Stimulated activated CD4-positive, alpha-beta T cell treated with anti-CD3 and anti-CD28 coated beads, Interleukin-4, amount 100 ng/mL, for 1 hour (primary cell): ENCODE measurements around the gene CCNL2.
"Not testable (repeated sequence)": the region's sequence is repeated elsewhere in the genome, so short reads cannot be mapped to it uniquely, and the experiment has no call there.

ENCODE experiments used
- DNase-seq: peaks from one replicate; pipeline ENCODE4 v3.0.0-alpha.2; 2020

Gene CCNL2

GRCh38 chr1:1399187-1399871, at the start of gene CCNL2:
TSS of gene CCNL2 (minus strand) at chr1:1399335. CDS start at chr1:1399306, 29 bp downstream.
- peak; percentile 100 for DNase-seq

GRCh38 chr1:1446631-1447030, 47.5 kb upstream of the CCNL2 start:
- DNase-seq = not testable (repeated sequence)

GRCh38 chr1:1442069-1442770, 43.1 kb upstream of the CCNL2 start:
- DNase-seq = no peak

GRCh38 chr1:1441002-1441888, 42.1 kb upstream of the CCNL2 start:
- peak; percentile 67 for DNase-seq

GRCh38 chr1:1440262-1441001, 41.3 kb upstream of the CCNL2 start:
- DNase-seq = no peak

GRCh38 chr1:1439546-1440261, 40.6 kb upstream of the CCNL2 start:
- DNase-seq = no peak

GRCh38 chr1:1438531-1439381, 39.6 kb upstream of the CCNL2 start:
- DNase-seq = no peak

- DNase-seq = no peak
Observed at GRCh38 chr1:1437904-1438376, 38.8 kb upstream of the CCNL2 start.

GRCh38 chr1:1437033-1437903, 38.1 kb upstream of the CCNL2 start:
- no peak for DNase-seq

GRCh38 chr1:1436630-1437032, 37.5 kb upstream of the CCNL2 start:
- no peak for DNase-seq

GRCh38 chr1:1435911-1436629, 36.9 kb upstream of the CCNL2 start:
- no peak for DNase-seq

GRCh38 chr1:1435106-1435903, 36.2 kb upstream of the CCNL2 start, which contains the start of gene VWA1:
TSS of gene VWA1 (plus strand) at chr1:1435690. CDS start at chr1:1435749, 59 bp downstream.
- peak; percentile 71 for DNase-seq

GRCh38 chr1:1434824-1435105, 35.6 kb upstream of the CCNL2 start:
- no peak for DNase-seq

GRCh38 chr1:1434131-1434823, 35.1 kb upstream of the CCNL2 start:
- no peak for DNase-seq

- peak; percentile 52 for DNase-seq
Observed at GRCh38 chr1:1433804-1434130, 34.6 kb upstream of the CCNL2 start.

- no peak for DNase-seq
Observed at GRCh38 chr1:1432951-1433803, 34.0 kb upstream of the CCNL2 start.
